Pancreas (tissue), 10 donors: ENCODE measurements around the gene NRP2. TPM values are rescaled to one million over a fixed set of nuclear protein-coding genes. Genes with fewer than 3 reads are reported as not detected.

Experiments used
- ATAC-seq, 4 donors: fragments of 200-7000 bp; cut with Tn5 transposase; one replicate each; pipeline versions ENCODE4 v1.8.0 to v1.9.1; 2020; ENCODE audit warnings: mild to moderate bottlenecking in 4 of 4, moderate library complexity in 4 of 4
- DNase-seq, 6 donors: peaks; one replicate each; pipeline ENCODE4 v3.0.0-alpha.2; 2020
- FAIRE-seq: peaks from 2 replicates; lab custom pipeline; 2012; peaks lifted over from hg19 to GRCh38; lab: Jason Lieb, UNC
- H3K27ac ChIP-seq, 4 donors: fragments of 200-600 bp; sonication (generic); 1 replicate in 3 of 4; 2 replicates in 1 of 4; pipeline versions ENCODE4 v1.5.0 to v1.8.0; 2020
- H3K27me3 ChIP-seq, 4 donors: fragments of 200-600 bp; one replicate each; pipeline ENCODE4 v1.8.0; 2021
- H3K36me3 ChIP-seq, 3 donors: fragments of 200-600 bp; sonication (generic) in 1 of 3; one replicate each; pipeline versions ENCODE4 v1.5.0 to v1.8.0; 2020 to 2021
- H3K4me1 ChIP-seq, 3 donors: fragments of 200-600 bp; one replicate each; pipeline ENCODE4 v1.8.0; 2021
- H3K4me3 ChIP-seq, 4 donors: fragments of 200-600 bp; sonication (generic) in 2 of 4; one replicate each; pipeline versions ENCODE4 v1.5.0 to v1.8.0; 2020 to 2021
- H3K9me3 ChIP-seq, 4 donors: fragments of 200-600 bp; one replicate each; pipeline ENCODE4 v1.8.0; 2021
- CTCF ChIP-seq, 4 donors: fragments of 200-600 bp; sonication (generic) in 3 of 4; IDR thresholded peaks; one replicate each; pipeline versions ENCODE4 v1.5.0 to v1.8.0; 2021; ENCODE audit warnings: antibody characterized with exemption in 4 of 4
- WGBS, 2 donors: extraction: QIAGEN DNeasy Blood & Tissue Kit; methylation state at CpG; one replicate each; pipeline ENCODE4 v1.1.7; 2013; 5-methylcytosine and 5-hydroxymethylcytosine counted together
- intact Hi-C, 3 donors: fragments of 100-400 bp; cut with DNase I; formaldehyde crosslinking; loops; one replicate each; pipeline versions ENCODE4 v1.11.1 to v1.14.2; 2022
- polyA plus RNA-seq, 2 donors: library from polyadenylated mRNA; stranded (reverse); fragments of 200-250 nt; gene quantifications; one replicate each; pipeline ENCODE4 v1.2.3, GENCODE V29; 2013
- total RNA-seq, 6 donors: library from RNA; stranded (reverse); fragmentation: NEBNext Ultra II Directional in 4 of 6; extraction: Animal tissue kit (Norgen Biotek cat#: 25700) in 4 of 6; gene quantifications; one replicate each; pipeline versions ENCODE4 v1.2.1 to v1.2.4, GENCODE V29; 2021 to 2023
- donor health status: healthy with polysubstance abuse.
- donor health status: DM: no; HTN: no; CAD: no; lungs with moderate emphysema.
- donor health status: DM: no; HTN: no; CAD: no.
- donor health status: control.
- donor health status: control.
- donor health status: Bipolar disorder and iron deficiency.
- donor health status: DM: yes; HTN: yes; CAD: no.
- donor health status: DM: no; HTN: no; CAD: no.
- donor health status: DM: no; HTN: no; CAD: no.
- donor health status: DM: yes; HTN: yes; CAD: no.

Gene NRP2
- 10 to 100 TPM in 1 of 6 donors, 1 to 10 TPM in 5; 1.3 to 11.0 (median 2.9) TPM for total RNA-seq
- 1 to 10 TPM in 1 of 2 donors, under 1 TPM in 1; 0.65 to 1.1 TPM for polyA plus RNA-seq

DNA sequence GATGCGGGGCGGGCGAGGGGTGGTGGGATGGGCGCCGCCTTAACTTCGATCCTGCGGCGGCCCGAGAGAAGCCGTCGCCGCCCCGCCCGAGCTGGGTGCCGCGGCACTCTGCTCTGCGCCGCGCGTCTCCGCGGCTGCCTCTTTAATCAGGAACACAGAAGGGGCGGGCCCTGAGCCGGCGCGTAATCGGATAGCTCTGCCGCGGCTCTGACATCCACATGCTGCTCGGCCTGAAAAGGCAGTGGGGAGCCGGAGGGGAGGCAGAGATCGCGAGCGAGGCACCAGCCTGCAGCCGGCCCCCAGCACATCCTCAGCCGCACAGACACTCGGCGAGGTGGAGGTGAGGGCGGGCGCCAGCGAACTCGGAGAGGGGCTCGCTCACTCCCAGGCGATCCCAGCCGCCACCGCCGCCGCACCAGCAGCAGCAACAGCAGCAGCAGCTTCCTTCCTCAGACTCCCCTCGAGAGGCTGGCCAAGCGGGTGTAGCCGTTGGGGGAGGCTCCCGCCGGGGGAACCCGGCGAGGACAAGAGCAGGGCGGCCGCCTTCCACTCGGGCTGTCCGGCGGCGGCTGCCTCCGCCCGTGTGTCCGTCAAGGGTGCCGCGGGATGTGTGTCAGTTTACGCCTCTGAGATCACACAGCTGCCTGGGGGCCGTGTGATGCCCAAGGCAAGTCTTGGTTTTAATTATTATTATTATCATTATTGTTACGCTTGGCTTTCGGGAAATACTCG lies at the start of gene NRP2:
Gene NRP2 (plus strand): TSS at position 263 of the 732 bp plus-strand sequence. CDS start 790 bp downstream, outside the sequence.
- TF ChIP-seq CTCF (IDR thresholded peaks at IDR 0.05), result no peak
- H3K4me1 ChIP-seq, result peaks cover 0 to 8% (median 6%) of the 10 kb centered on the region in 3 donors
- peak within 1 kb of the TSS in 2 of 4 donors; percentile 57 to 66 for H3K27ac ChIP-seq
- intact Hi-C loops, result no loop called here
- ATAC-seq (peak; percentile 81 to 86 (median 85)), FAIRE-seq (no peak), DNase-seq (peak; percentile 43 to 83 (median 60))
- no peaks in the 10 kb centered on the region for H3K9me3 ChIP-seq
- H3K36me3 ChIP-seq, result no peaks in the 10 kb centered on the region
- H3K27me3 ChIP-seq, result peaks cover 0 to 5% (median 0%) of the 10 kb centered on the region in 4 donors
- peak within 1 kb of the TSS; percentile 16 to 61 (median 31) for H3K4me3 ChIP-seq
- WGBS, 2 donors, result 1% methylated on average over 61 to 71 of the region's 71 CpGs

- H3K4me3 ChIP-seq, result no peak overlapping the region
- 77 to 79% methylated on average over 1 of the region's 1 CpG for WGBS, 2 donors
- no peaks in the 10 kb centered on the region for H3K4me1 ChIP-seq
- ATAC-seq (no peak), FAIRE-seq (no peak), DNase-seq (no peak)
- H3K36me3 ChIP-seq, result no peaks in the 10 kb centered on the region
- no peak for TF ChIP-seq CTCF (IDR thresholded peaks at IDR 0.05)
- H3K27ac ChIP-seq, result no peak overlapping the region
- H3K9me3 ChIP-seq, result no peaks in the 10 kb centered on the region
- H3K27me3 ChIP-seq, result no peaks in the 10 kb centered on the region
- intact Hi-C loops, result no loop called here
Measured at GRCh38 chr2:205633994-205634393, 48.3 kb upstream of the NRP2 start.

GRCh38 chr2:205636549-205637319 lies 45.6 kb upstream of the NRP2 start:
- no peak for ATAC-seq
- Histone ChIP-seq H3K36me3 (no peaks in the 10 kb centered on the region), H3K4me1 (no peaks in the 10 kb centered on the region), H3K27me3 (no peaks in the 10 kb centered on the region), H3K4me3 (no peak overlapping the region), H3K27ac (no peak overlapping the region), H3K9me3 (no peaks in the 10 kb centered on the region)
- TF ChIP-seq CTCF (IDR thresholded peaks at IDR 0.05), result no peak
- no peak for FAIRE-seq
- 63 to 71% methylated on average over 7 of the region's 7 CpGs for WGBS, 2 donors
- no peak for DNase-seq
- intact Hi-C loops, result no loop called here

GRCh38 chr2:205637320-205637602 lies 45.0 kb upstream of the NRP2 start:
- H3K27ac ChIP-seq, result no peak overlapping the region
- H3K9me3 ChIP-seq, result no peaks in the 10 kb centered on the region
- FAIRE-seq (no peak), DNase-seq (no peak), ATAC-seq (no peak)
- H3K4me1 ChIP-seq, result no peaks in the 10 kb centered on the region
- intact Hi-C loops, result no loop called here
- H3K36me3 ChIP-seq, result no peaks in the 10 kb centered on the region
- H3K27me3 ChIP-seq, result no peaks in the 10 kb centered on the region
- H3K4me3 ChIP-seq, result no peak overlapping the region
- TF ChIP-seq CTCF (IDR thresholded peaks at IDR 0.05), result no peak
